Testis (tissue), 5 donors: Measurements from ENCODE around the gene CEP250. TPM values are rescaled to one million over a fixed set of nuclear protein-coding genes. Genes with fewer than 3 reads are reported as not detected.

Experiments used
- DNase-seq: peaks from one replicate; pipeline ENCODE4 v3.0.0-alpha.2; 2019
- H3K27ac ChIP-seq, 2 donors: fragments of 200-600 bp; sonication (generic); one replicate each; pipeline ENCODE4 v1.5.1; 2019
- H3K27me3 ChIP-seq: fragments of 200-600 bp; sonication (generic); one replicate; pipeline ENCODE4 v1.5.1; 2019
- H3K36me3 ChIP-seq: fragments of 200-600 bp; sonication (generic); one replicate; pipeline ENCODE4 v1.5.1; 2017; ENCODE audit warnings: low read depth; ENCODE audit errors: missing control alignments
- H3K4me1 ChIP-seq: fragments of 200-600 bp; sonication (generic); one replicate; pipeline ENCODE4 v1.5.1; 2019
- H3K4me3 ChIP-seq, 2 donors: fragments of 200-600 bp; sonication (generic); one replicate each; pipeline ENCODE4 v1.5.1; 2017 to 2019
- H3K9me3 ChIP-seq: fragments of 200-600 bp; sonication (generic); one replicate; pipeline ENCODE4 v1.5.1; 2017
- POLR2A ChIP-seq: fragments of 450-650 bp; IDR thresholded peaks from one replicate; pipeline ENCODE4 v1.6.1; 2017; ENCODE audit warnings: antibody characterized with exemption, mild to moderate bottlenecking, moderate library complexity
- WGBS, 2 donors: methylation state at CpG; one replicate each; pipeline ENCODE4 v1.1.5; 2018; 5-methylcytosine and 5-hydroxymethylcytosine counted together
- intact Hi-C: fragments of 100-400 bp; cut with DNase I; formaldehyde crosslinking; loops from one replicate; pipeline ENCODE4 v1.15.1; 2023; ENCODE audit warnings: low total_unique reads
- long read RNA-seq, 2 donors: transcript quantifications; one replicate each; lab custom pipeline, GENCODE V29; 2026
- polyA plus RNA-seq: library from polyadenylated mRNA; stranded (reverse); fragments of 350-450 nt; fragmentation: Illumina TruSeq; extraction: RNeasy Lipid Tissue Mini Kit (QIAGEN cat#74804); gene quantifications from one replicate; pipeline ENCODE4 v1.2.3, GENCODE V29; 2014; ENCODE audit warnings: low read depth, low replicate concordance; ENCODE audit not compliant: insufficient read depth
- total RNA-seq, 2 donors: library from RNA; depleted of rRNA; stranded (reverse); fragments of >200 nt; gene quantifications; one replicate each; pipeline ENCODE4 v1.2.3, GENCODE V29; 2016
- TF ChIP-seq, protein P1 (sequence below), 3 experiments: fragments of 450-650 bp in 2 of 3; fragments of 200-600 bp in 1 of 3; sonication (generic) in 1 of 3; IDR thresholded peaks; one replicate each; pipeline ENCODE4 v1.5.1; 2016 to 2019; ENCODE audit warnings: antibody characterized with exemption in 3 of 3, mild to moderate bottlenecking in 2 of 3, moderate library complexity in 1 of 3

CEP250 gene
- total RNA-seq (10 to 100 TPM; 41.2 to 54.5 TPM), polyA plus RNA-seq (68.6 TPM)
- long read RNA-seq, donor 1 = 0 reads
- long read RNA-seq, donor 2 = 0 reads

- Histone ChIP-seq H3K27ac (peak within 1 kb of the TSS; percentile 90 to 91), H3K9me3 (no peaks in the 10 kb centered on the region), H3K36me3 (no peaks in the 10 kb centered on the region), H3K27me3 (no peaks in the 10 kb centered on the region), H3K4me3 (peak within 1 kb of the TSS; percentile 73 to 82), H3K4me1 (peaks cover 9% of the 10 kb centered on the region)
- 0 to 1% methylated on average over 14 to 45 of the region's 59 CpGs for whole genome bisulfite sequencing, 2 donors
- TF ChIP-seq, protein P1, sequence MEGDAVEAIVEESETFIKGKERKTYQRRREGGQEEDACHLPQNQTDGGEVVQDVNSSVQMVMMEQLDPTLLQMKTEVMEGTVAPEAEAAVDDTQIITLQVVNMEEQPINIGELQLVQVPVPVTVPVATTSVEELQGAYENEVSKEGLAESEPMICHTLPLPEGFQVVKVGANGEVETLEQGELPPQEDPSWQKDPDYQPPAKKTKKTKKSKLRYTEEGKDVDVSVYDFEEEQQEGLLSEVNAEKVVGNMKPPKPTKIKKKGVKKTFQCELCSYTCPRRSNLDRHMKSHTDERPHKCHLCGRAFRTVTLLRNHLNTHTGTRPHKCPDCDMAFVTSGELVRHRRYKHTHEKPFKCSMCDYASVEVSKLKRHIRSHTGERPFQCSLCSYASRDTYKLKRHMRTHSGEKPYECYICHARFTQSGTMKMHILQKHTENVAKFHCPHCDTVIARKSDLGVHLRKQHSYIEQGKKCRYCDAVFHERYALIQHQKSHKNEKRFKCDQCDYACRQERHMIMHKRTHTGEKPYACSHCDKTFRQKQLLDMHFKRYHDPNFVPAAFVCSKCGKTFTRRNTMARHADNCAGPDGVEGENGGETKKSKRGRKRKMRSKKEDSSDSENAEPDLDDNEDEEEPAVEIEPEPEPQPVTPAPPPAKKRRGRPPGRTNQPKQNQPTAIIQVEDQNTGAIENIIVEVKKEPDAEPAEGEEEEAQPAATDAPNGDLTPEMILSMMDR (IDR thresholded peaks at IDR 0.05) = peak in 1 of 3 experiments; percentile 1
- no peak for TF ChIP-seq POLR2A
- DNase-seq = peak; percentile 96
- intact Hi-C loops = no loop called here
These were observed at the start of gene CEP250 for GRCh38 chr20:35454881-35455609. Gene CEP250 (plus strand): TSS chr20:35455598. CDS start chr20:35462368, 6,770 bp downstream.

- no peak overlapping the region for H3K4me3 ChIP-seq
- no peaks in the 10 kb centered on the region for H3K27me3 ChIP-seq
- intact Hi-C loops = no loop called here
- H3K9me3 ChIP-seq = no peaks in the 10 kb centered on the region
- no peaks in the 10 kb centered on the region for H3K4me1 ChIP-seq
- 96 to 97% methylated on average over 3 of the region's 3 CpGs for WGBS, 2 donors
- TF ChIP-seq, protein P1 (IDR thresholded peaks at IDR 0.05) = no peak
- no peak for TF ChIP-seq POLR2A
- no peak for DNase-seq
- no peaks in the 10 kb centered on the region for H3K36me3 ChIP-seq
- no peak overlapping the region for H3K27ac ChIP-seq
These were observed 49.6 kb upstream of the CEP250 start for GRCh38 chr20:35405775-35406174.

DNA sequence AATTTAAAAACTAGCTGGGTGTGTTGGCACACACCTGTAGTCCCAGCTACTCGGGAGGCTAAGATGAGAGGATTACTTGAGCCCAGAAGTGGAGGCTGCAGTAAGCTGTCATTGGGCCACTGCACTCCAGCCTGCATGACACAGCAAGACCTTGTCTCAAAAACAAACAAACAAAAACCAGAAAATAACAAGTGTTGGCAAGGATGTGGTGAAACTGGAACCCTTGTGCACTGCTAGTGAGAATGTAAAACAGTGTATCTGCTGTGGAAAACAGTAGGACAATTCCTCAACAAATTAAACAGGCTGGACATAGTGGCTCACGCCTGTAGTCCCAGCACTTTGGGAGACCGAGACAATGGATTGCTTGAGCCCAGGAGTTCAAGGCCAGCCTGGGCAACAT is 47.1 kb upstream of the CEP250 start:
- H3K4me3 ChIP-seq = no peak overlapping the region
- H3K4me1 ChIP-seq = no peaks in the 10 kb centered on the region
- 95 to 97% methylated on average over 3 of the region's 3 CpGs for WGBS, 2 donors
- no peaks in the 10 kb centered on the region for H3K9me3 ChIP-seq
- no peaks in the 10 kb centered on the region for H3K27me3 ChIP-seq
- no peak for TF ChIP-seq POLR2A
- TF ChIP-seq, protein P1 (IDR thresholded peaks at IDR 0.05) = no peak
- DNase-seq = no peak
- H3K27ac ChIP-seq = no peak overlapping the region
- no peaks in the 10 kb centered on the region for H3K36me3 ChIP-seq
- intact Hi-C loops = no loop called here

- DNase-seq = no peak
- Histone ChIP-seq H3K9me3 (no peaks in the 10 kb centered on the region), H3K4me3 (no peak overlapping the region), H3K4me1 (no peaks in the 10 kb centered on the region), H3K27me3 (no peaks in the 10 kb centered on the region), H3K36me3 (no peaks in the 10 kb centered on the region), H3K27ac (no peak overlapping the region)
- intact Hi-C loops = no loop called here
- TF ChIP-seq POLR2A = no peak
- TF ChIP-seq, protein P1 (IDR thresholded peaks at IDR 0.05) = no peak
- WGBS, 2 donors = 62 to 96% methylated on average over 3 of the region's 3 CpGs
These were observed 45.9 kb upstream of the CEP250 start for GRCh38 chr20:35409542-35409941.

- TF ChIP-seq, protein P1 (IDR thresholded peaks at IDR 0.05) = no peak
- TF ChIP-seq POLR2A = no peak
- no peaks in the 10 kb centered on the region for H3K36me3 ChIP-seq
- DNase-seq = no peak
- no peaks in the 10 kb centered on the region for H3K27me3 ChIP-seq
- H3K27ac ChIP-seq = no peak overlapping the region
- 64 to 73% methylated on average over 4 to 6 of the region's 6 CpGs for WGBS, 2 donors
- H3K9me3 ChIP-seq = no peaks in the 10 kb centered on the region
- H3K4me1 ChIP-seq = no peaks in the 10 kb centered on the region
- intact Hi-C loops = no loop called here
- no peak overlapping the region for H3K4me3 ChIP-seq
These were observed 44.8 kb upstream of the CEP250 start for GRCh38 chr20:35410613-35411012.
